ENCODE results near the gene PIGM. TPM values are rescaled to one million over a fixed set of nuclear protein-coding genes. Genes with fewer than 3 reads are reported as not detected.

Gene PIGM
- total RNA-seq, 4 donors from 2014 or later, result 3.0 to 7.0 (median 4.3) TPM

DNA sequence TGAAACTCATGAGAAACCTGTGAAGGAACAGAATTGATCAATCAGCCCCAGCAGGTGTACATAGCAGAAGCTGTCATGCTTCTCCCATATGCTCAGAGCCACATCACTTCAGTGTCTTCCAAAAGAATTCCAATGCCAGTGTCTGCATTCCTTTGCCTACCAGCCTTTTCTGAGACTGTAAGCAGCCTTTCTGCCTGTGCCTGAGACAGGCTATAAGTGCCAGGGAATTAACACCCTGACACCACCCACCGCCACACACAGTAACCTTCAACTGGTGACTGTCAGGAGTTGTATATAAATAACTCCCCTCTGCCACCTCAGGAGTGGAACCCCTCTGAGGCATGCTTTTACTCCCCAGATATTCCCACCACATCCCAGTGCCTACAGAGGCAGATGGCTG, 39.6 kb downstream of the PIGM start:
- H3K36me3 ChIP-seq, result no peaks in the 10 kb centered on the region
- WGBS, 2 donors, result 60 to 73% methylated on average over 1 of the region's 1 CpG

DNA sequence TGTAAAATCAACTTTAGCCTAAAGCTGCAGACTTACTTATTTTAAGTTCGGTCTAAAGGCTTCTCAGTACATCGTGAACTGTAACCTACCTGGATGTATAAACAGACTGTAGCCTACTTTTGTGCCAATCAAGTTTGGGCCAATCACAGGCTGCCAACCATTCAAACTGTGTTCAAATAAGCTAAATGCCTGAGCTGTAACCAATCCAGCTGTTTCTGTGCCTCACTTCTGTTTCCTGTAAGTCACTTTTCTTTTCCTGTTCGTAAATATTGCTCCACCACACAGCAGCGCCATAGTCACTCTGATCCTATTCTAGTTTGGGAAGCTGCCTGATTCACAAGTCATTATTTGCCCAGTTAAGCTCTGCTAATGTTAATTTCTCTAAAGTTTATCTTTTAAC, 40.3 kb downstream of the PIGM start:
- Histone ChIP-seq H3K27me3 (no peaks in the 10 kb centered on the region), H3K27ac (no peak overlapping the region), H3K4me1 (no peaks in the 10 kb centered on the region), H3K36me3 (no peaks in the 10 kb centered on the region), H3K9me3 (no peaks in the 10 kb centered on the region), H3K4me3 (no peak overlapping the region)
- DNase-seq (ENCODE audit: low spot score in 2 of 2), result no peak
- TF ChIP-seq POLR2A (IDR thresholded peaks at IDR 0.05), result no peak
- WGBS, 2 donors, result 68 to 79% methylated on average over 4 of the region's 4 CpGs

More for the DNA sequence above, 39.6 kb downstream of the PIGM start:
- Histone ChIP-seq H3K4me3 (no peak overlapping the region), H3K27me3 (no peaks in the 10 kb centered on the region), H3K4me1 (no peaks in the 10 kb centered on the region), H3K9me3 (no peaks in the 10 kb centered on the region), H3K27ac (no peak overlapping the region)
- no peak for TF ChIP-seq EP300 (IDR thresholded peaks at IDR 0.05)
- TF ChIP-seq, protein P1, sequence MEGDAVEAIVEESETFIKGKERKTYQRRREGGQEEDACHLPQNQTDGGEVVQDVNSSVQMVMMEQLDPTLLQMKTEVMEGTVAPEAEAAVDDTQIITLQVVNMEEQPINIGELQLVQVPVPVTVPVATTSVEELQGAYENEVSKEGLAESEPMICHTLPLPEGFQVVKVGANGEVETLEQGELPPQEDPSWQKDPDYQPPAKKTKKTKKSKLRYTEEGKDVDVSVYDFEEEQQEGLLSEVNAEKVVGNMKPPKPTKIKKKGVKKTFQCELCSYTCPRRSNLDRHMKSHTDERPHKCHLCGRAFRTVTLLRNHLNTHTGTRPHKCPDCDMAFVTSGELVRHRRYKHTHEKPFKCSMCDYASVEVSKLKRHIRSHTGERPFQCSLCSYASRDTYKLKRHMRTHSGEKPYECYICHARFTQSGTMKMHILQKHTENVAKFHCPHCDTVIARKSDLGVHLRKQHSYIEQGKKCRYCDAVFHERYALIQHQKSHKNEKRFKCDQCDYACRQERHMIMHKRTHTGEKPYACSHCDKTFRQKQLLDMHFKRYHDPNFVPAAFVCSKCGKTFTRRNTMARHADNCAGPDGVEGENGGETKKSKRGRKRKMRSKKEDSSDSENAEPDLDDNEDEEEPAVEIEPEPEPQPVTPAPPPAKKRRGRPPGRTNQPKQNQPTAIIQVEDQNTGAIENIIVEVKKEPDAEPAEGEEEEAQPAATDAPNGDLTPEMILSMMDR (IDR thresholded peaks at IDR 0.05), result no peak
- TF ChIP-seq POLR2A (IDR thresholded peaks at IDR 0.05), result no peak
- no peak for DNase-seq (ENCODE audit: low spot score in 2 of 2)

DNA sequence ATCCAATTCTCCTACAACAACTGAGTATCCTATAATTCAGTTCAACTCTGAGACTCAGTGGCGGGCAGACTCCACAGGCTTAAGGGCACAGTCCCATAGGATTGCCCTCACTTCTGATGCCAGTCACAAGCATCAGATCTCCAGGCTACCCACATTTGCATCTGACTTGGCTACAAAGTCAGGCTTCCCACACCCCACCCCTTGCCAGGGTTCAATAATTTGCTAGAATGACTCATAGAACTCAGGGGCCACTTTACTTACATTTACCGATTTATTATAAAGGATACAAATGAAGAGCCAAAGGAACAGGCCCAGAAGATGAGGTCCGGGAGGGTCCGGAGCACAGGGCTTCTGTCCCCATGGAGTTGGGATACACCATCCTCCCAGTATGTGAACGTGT, 41.8 kb downstream of the PIGM start:
- Histone ChIP-seq H3K9me3 (no peaks in the 10 kb centered on the region), H3K4me1 (no peaks in the 10 kb centered on the region), H3K4me3 (no peak overlapping the region), H3K27ac (no peak overlapping the region), H3K27me3 (no peaks in the 10 kb centered on the region), H3K36me3 (no peaks in the 10 kb centered on the region)
- TF ChIP-seq, protein P1 (IDR thresholded peaks at IDR 0.05), result no peak
- TF ChIP-seq POLR2A (IDR thresholded peaks at IDR 0.05) (no peak), EP300 (IDR thresholded peaks at IDR 0.05) (no peak)
- 81 to 82% methylated on average over 5 of the region's 5 CpGs for WGBS, 2 donors
- no peak for DNase-seq (ENCODE audit: low spot score in 2 of 2)

DNA sequence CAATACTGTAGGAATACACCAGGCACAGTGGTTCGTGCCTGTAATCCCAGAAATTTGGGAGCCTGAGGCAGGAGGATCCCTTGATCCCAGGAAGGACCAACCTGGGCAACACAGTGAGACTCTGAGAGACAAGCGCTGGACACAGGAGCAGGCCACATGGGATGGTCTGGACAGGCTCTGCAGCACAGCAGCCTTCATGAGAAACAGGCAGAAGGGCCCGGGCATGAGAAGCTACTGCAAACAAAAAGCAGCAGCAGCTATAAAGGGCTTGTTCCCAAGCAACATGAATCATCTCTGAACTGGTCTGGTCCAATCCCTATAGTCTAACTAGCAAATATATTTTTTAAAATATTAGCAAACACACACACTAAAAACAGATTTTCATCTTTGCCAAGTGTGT, 42.2 kb downstream of the PIGM start:
- TF ChIP-seq POLR2A (IDR thresholded peaks at IDR 0.05), result no peak
- TF ChIP-seq EP300 (IDR thresholded peaks at IDR 0.05), result no peak
- TF ChIP-seq, protein P1 (IDR thresholded peaks at IDR 0.05), result no peak

DNA sequence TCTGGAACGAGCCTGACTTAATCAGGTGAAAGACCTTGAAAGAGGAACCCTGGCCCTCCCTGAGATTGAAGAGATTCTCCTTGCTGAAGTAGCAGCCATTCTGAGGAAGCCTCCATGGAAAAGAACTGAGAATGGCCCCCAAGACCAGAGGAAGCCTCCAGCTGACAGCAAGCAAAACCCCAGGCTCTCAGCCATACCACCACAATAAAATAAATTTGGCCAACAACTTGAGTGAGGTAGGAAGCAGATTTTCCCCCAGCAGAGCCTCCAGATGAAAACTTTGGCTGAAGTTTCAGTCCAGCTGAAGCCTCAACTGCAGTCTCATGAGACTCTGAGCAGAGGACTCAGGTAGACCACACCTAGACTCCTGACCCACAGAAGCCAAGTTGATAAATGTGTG, 43.8 kb downstream of the PIGM start:
- H3K9me3 ChIP-seq, result no peaks in the 10 kb centered on the region
- WGBS, 2 donors, result 76 to 77% methylated on average over 1 of the region's 1 CpG
- H3K4me1 ChIP-seq, result no peaks in the 10 kb centered on the region
- TF ChIP-seq, protein P1 (IDR thresholded peaks at IDR 0.05), result no peak
- TF ChIP-seq POLR2A (IDR thresholded peaks at IDR 0.05) (no peak), EP300 (IDR thresholded peaks at IDR 0.05) (no peak)
- no peaks in the 10 kb centered on the region for H3K27me3 ChIP-seq
- no peak overlapping the region for H3K4me3 ChIP-seq
- no peak for DNase-seq (ENCODE audit: low spot score in 2 of 2)
- H3K36me3 ChIP-seq, result no peaks in the 10 kb centered on the region
- H3K27ac ChIP-seq, result no peak overlapping the region

More for the DNA sequence above, 42.2 kb downstream of the PIGM start:
- Histone ChIP-seq H3K27ac (no peak overlapping the region), H3K4me1 (no peaks in the 10 kb centered on the region), H3K9me3 (no peaks in the 10 kb centered on the region), H3K36me3 (no peaks in the 10 kb centered on the region), H3K27me3 (no peaks in the 10 kb centered on the region), H3K4me3 (no peak overlapping the region)
- 81 to 87% methylated on average over 3 of the region's 3 CpGs for WGBS, 2 donors
- DNase-seq (ENCODE audit: low spot score in 2 of 2), result no peak

DNA sequence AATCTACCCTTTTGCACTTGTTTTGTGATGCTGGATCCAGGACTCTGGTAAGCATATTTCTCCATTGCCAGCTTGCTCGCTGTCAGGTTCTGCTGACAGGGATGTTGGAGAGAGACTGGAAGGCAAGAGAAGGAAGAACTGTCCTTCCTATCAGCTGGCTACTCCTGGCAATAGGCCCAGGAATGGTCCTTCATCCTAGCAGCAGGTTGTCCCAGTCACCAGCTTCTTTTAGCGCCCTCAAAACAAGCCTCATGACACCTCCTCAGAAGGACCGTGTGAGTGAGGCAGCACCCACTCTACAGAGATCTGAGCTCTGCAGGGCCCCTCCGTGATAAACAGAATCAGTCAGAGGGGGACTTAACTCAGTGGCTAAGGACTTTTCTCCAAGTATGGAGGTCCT, 44.6 kb downstream of the PIGM start:
- TF ChIP-seq EP300 (IDR thresholded peaks at IDR 0.05) (no peak), POLR2A (IDR thresholded peaks at IDR 0.05) (no peak)
- TF ChIP-seq, protein P1 (IDR thresholded peaks at IDR 0.05), result no peak
- H3K27me3 ChIP-seq, result no peaks in the 10 kb centered on the region
- no peaks in the 10 kb centered on the region for H3K36me3 ChIP-seq
- WGBS, 2 donors, result 66 to 75% methylated on average over 4 of the region's 4 CpGs
- no peaks in the 10 kb centered on the region for H3K9me3 ChIP-seq
- no peak for DNase-seq (ENCODE audit: low spot score in 2 of 2)
- H3K27ac ChIP-seq, result no peak overlapping the region
- H3K4me3 ChIP-seq, result no peak overlapping the region
- no peaks in the 10 kb centered on the region for H3K4me1 ChIP-seq
